HPDE6-E6E7 (cell line): ENCODE measurements around the gene PSAP.

ENCODE experiments used
- DNase-seq: peaks from one replicate; pipeline ENCODE4 v3.0.0; 2011; ENCODE audit warnings: missing footprints; ENCODE audit errors: extremely low spot score

PSAP gene

GRCh38 chr10:71783917-71784678 lies 67.0 kb downstream of the PSAP start:
- no peak for DNase-seq

DNA sequence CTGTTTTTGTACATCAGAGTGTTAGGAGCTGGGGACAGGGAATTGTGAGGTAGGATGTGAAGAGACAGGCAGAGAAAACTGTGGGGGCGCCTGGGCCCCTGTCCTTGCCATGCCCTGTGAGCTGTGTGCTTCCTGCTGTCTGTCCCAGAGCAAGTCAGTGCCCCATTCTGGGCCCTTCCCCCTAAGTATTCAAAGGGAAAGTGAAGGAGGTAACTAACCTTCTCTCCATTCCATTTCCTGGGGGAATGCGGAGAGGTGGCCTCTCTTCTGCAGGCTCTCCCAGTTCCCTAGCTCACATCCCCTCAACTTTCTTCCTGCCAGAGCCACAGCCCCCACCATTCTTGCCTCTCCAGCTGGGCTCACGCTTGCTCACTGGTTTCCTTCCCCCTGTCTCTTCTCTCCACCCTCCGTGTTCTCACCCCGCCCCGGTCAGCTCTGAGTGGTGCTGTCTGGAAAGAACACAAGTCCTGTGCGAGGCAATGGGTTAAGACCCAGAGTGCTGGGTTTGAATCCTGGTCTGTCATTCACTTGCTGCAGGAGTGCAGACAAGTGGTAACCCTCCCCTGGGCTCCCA lies 68.0 kb downstream of the PSAP start:
- DNase-seq: no peak

DNA sequence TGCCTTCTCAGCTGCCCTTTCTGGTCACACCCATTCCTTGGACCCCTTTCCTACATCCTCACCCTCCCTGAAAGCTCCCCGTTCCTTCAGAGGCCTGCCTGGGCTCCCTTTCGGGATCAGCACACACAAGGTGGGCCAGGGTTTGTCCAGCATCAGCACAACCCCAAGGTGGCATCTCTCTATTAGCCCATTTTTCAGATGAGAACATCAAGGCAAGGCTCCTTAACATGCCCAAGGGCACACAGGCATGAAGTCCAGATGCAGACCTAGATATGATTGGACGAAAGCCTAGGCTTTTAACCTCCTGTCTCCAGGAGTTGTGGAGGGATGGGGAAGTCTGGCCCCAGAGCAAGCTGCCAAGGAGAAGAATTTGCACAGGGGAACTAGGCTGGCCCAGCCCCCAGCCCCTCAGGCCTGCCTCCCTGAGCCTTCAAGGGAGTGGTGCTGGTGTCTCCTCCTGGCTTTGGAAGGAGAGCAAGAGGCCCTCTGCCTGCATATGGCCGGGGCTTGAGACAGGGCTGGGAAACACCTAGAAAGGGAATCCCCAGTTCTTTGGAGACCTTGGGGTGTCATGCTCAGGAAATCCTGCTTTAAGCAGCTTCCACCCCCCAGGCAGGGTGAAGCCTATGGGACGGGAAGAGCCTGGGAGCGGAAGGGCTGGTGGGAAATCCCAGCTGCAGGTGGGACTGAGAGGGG lies 68.7 kb downstream of the PSAP start:
- DNase-seq: no peak

DNA sequence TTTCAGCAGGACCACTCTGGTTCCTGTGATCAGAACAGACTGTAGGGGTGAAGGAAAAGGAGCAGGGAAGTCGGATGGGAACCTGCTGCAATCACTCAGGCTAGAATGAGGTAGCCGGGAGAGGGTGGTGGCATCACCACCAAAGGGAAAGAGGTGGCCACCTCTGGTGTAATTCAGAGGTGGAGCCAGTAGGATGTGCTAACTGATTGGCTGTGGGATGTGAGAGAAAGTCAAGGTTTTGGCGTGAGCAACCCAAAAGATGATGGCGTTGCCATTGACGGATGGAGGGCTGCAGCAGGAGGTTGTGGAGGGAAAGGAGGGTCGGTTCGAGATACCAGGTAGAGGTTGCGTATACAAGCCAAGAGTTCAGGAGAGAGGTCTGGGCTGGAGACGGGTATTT lies 70.3 kb downstream of the PSAP start:
- DNase-seq: no peak

- DNase-seq: no peak
Measured at GRCh38 chr10:71780156-71780555, 70.9 kb downstream of the PSAP start.

- DNase-seq: no peak
Measured at GRCh38 chr10:71779641-71780040, 71.4 kb downstream of the PSAP start.

DNA sequence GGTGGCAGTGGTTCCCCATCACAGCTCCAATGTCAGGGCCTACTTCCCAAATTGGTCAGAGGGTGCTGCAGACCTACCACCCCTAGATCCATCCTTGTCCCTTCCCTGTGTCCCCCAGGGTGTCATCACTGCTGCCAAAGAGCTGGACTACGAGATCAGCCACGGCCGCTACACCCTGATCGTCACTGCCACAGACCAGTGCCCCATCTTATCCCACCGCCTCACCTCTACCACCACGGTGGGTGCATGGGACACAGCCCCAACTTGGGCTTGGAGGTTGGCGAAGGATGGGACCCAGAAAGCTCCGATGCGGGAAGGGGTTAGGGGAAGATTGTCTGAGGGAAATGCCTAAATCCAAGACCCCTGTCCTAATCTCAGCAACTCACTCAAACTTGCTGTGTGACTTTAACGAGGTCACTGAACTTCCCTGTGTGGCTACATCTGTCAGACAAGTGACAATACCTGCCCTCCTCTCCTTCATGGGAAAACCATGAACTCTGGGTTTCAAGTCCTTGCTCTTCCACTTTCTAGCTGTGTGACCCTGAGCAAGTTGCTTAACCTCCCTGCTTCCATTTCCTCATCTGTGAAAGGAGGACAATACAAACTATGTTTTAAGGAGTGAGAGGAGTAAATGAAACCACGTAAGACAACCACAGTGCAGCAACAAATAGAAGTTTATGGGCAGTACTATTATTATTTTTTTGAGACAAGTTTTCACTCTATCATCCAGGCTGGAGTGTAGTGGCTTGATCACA lies 72.8 kb downstream of the PSAP start:
- no peak for DNase-seq

GRCh38 chr10:71777213-71777985 lies 73.7 kb downstream of the PSAP start:
- no peak for DNase-seq

GRCh38 chr10:71776481-71776925 lies 74.5 kb downstream of the PSAP start:
- no peak for DNase-seq

GRCh38 chr10:71774916-71775702 lies 75.9 kb downstream of the PSAP start:
- no peak for DNase-seq

DNA sequence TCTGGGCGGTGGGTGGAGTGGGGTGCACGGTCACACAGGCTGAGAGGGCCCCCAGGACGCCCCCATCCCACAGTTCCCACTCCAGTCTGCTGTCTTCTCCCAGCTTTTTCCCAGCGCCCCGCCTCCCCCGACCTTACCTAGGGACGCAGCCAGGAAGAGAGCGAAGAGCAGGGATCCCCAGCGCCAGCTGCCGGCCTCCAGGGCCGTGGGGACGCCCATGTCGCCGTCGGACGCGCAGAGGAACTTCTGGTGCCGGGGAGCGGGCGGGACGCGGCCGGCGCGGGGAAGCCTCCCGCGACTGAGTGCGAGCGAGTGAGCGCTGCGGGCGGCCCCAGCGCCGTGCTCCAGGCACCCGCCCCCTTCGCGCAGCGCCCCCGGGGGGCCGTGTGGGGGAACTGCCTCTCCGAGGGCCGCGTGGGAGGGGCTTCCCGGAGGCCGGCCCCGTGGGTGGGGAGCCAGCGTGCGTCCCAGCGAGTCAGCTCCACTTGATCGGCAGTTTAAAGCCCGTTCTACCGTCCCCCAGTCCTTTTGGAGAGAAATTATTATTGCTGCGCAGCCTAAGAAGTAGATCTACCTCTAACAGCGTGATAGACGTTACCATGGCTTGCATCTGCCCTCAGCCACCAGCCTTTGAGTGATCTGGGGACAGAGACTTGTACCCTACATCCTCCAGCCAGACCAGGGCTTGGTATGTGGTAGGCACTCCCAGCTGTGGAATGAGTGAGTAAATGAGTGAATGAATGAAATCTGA lies 77.7 kb downstream of the PSAP start, which contains the start of gene VSIR:
VSIR (minus strand) TSS at position 300 of the 751 bp plus-strand sequence; CDS start at position 219, 81 bp downstream.
- DNase-seq: peak; percentile 78

DNA sequence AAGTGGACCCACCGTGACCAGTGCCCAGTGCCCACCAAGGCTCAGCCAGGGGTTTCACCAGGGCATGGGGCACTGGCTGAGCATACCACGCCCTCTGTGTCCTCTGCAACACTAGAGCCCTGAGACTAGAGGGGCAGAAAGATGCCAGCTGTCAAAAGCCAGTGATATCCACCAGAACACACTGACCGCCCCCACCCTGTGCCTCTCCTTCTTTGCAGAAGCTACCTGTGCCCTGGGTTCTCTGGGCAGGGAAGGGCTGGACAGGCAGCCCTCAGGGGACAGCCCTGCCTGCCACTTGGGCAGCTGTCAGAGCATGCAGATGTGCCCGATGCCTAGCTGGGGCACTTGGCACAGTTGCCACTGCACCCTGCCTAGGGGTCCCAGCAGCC lies 78.2 kb downstream of the PSAP start:
- DNase-seq: no peak

DNA sequence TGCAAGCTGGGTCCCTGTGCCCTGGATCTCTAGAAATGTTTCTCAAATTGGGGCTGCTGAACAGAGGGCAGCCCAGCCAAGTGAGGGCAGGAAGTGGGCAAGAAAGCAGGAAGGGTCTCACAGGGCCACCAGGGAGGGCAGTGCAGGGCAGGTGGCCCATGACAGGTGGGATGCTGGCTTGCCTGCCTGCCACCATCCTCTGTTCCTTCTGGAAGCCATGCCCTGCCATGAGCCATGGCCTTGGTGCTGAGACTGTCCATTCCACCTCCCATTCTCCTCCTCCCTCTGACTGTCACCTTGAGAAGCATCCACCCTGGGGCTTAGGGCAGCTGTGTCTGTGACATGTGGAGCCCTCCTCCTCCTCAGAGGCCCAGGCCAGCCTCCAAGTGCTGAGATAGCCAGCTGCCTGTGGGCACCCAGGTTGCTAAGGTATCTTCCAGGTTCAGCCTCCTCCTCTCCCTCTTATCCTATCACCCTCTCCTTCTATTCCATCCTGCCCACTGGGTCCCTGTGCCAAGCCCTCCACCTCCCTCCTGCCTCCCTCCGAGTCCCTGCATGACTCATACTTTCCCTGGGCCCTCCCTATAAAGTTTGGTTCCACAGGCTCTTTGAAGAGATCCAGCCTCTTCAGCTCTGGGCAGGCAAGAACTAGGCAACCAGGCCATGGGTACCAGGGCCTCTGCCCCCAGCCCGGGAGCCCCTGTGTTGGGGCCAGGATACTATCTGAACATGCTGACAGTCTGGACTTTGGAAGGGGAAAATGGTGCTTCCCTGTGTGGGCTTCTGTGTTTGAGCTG lies 79.0 kb downstream of the PSAP start:
- DNase-seq: no peak

- no peak for DNase-seq
Measured at GRCh38 chr10:71771204-71771603, 79.8 kb downstream of the PSAP start.

DNA sequence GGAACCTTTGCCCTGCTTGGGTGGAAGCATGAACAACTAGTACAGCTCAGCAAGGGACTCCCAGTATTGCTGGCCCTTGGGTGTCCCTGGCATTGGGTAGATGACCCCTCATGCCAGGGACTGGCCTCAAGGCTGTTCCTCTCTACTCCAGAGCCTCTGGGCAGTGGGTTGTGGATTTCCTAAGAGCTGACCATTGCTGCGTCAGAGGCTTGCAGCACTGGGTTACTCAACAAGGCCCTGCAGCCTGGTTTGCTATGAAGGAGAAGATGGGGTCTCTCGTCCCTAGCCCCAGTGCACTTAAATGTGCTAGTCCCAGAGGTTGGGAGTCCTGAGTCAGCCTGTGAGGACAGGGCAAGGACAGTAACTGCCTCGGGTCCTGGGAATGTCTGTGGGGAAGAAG lies 80.3 kb downstream of the PSAP start:
- DNase-seq: no peak

GRCh38 chr10:71770255-71770654 lies 80.8 kb downstream of the PSAP start:
- no peak for DNase-seq

DNA sequence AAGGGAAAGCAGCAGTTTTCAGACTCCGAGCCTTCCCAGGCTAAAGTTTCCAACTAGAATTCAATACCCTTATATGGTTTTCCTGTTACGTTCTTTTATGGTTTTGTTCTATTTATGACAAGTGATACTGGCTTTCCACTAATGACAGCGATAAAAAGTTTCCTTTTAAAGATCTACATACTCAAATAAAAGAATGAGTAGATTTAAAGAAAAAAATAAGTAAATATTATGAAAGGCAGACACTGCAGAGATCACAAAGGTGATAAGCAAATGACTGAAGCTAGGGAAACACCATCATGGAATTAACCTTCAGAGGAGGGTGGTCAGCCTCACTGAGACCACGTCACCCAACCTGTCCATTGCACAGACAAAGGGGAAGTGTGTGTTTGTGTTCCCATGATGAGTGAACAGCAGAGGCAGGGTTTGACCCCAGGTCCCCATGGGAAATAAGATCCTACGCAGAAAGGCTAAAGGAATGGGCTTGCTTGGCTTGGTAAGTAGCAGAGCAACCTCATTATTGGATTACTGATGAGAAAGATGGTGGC lies 81.7 kb downstream of the PSAP start:
- no peak for DNase-seq

DNA sequence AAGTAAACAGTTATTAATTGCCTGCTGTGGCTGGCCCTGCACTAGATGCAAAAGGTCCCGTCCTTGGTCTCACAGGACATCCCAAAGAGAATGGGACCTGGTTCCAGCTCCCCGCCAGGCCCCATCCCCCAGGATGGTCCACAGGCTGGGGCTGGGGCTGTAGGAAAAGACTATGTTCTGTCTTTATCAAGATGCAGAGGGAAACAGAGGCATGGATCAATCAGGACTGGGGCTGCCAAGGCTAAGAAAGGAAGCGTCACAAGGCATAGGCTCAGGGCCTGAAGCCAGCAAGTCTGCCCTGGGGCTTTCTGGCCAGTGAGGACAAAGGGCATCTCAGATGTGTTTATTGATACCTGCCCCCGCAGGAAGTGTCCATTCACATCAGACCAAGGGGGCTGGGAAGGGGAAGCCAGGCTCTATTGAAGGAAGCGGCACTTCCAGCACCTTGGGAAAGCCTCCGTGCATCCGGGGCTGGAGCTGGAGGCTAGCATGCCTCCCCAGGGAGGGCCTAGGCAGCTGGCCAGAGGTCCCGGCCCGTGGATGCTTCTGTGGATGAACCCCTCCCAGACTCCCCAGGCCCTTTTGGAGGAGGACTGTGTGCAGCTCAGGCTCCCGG lies 83.5 kb downstream of the PSAP start:
- DNase-seq: no peak
